DMS53 (cell line): Measurements from ENCODE around the gene ZNF844.
"Not testable (repeated sequence)": the region's sequence is repeated elsewhere in the genome, so short reads cannot be mapped to it uniquely, and the experiment has no call there.

ENCODE experiments used
- DNase-seq: peaks from one replicate; lab custom pipeline; 2025; lab: John Stamatoyannopoulos, UW

ZNF844 gene

GRCh38 chr19:12064590-12065538 is at the start of gene ZNF844:
Gene ZNF844, plus strand, starts transcription at chr19:12064731. Its CDS starts 143 bp downstream, at chr19:12064874.
- peak; percentile 94 for DNase-seq

DNA sequence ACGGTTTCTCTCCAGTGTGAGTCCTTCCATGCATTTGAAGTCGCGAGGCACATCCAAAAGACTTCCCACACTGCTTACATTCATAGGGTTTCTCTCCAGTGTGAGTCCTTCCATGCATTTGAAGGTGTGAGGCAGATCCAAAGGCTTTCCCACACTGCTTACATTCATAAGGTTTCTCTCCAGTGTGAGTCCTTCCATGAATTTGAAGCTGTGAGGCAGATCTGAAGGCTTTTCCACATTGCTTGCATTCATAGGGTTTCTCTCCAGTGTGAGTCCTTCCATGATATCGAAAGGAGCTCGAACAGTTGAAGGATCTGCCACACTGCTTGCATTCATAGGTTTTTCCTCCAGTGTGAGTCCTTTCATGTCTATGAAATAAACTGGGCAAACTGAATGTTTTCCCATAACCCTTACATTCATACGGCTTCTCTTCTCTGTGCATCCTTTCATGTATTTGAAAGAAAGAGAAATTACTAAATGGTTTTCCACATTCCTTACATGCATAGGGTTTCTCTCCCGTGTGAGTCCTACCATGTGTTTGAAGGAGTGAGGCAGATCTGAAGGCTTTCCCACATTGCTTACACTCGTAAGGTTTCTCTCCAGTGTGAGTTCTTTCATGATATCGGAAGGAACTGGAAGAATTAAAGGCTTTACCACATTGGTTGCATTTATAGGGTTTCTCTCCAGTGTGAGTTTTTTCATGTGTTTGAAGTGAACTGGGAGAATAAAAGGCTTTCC is 49.3 kb upstream of the ZNF844 start:
- no peak for DNase-seq

DNA sequence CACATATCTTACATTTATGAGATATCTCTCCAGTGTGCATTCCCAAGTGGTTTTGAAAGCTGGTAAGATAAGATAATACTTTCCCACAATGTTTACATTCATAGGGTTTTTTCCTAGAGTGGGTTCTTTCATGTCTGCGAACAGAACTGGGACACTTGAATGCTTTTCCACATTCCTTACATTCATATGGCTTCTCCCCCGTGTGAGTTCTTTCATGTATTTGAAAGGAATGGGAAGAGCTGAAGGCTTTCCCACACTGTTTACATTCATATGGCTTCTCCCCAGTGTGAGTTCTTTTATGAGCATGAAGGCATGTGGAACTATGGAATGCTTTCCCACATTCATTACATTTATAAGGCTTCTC is 48.8 kb upstream of the ZNF844 start:
- DNase-seq, result no peak

DNA sequence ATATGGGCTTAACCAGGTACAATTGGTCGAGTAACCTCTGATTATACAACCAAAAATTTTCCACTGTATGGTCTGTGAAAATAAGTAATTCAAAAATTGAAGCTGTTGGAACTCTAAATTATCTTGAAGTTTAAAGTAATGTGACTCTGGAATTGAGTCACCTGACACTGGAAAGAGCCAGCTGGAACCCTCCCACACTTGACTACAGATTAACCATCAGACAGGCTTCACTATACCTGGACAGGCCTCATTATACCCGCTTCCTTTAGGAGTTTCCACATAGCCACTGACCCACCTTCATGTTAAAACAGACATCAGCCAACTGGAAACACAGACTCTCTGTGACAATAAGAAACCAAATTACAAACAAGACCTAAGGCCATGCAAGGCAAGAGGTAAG is 30.3 kb upstream of the ZNF844 start:
- DNase-seq, result peak; percentile 21

GRCh38 chr19:12034620-12035019 is 29.9 kb upstream of the ZNF844 start:
- peak; percentile 14 for DNase-seq

- peak; percentile 97 for DNase-seq
Measured at GRCh38 chr19:12035220-12036172, 29.0 kb upstream of the ZNF844 start, which contains the start of gene ZNF433. Gene ZNF433, minus strand, starts transcription at chr19:12035679. Its CDS starts 140 bp downstream, at chr19:12035539.

DNA sequence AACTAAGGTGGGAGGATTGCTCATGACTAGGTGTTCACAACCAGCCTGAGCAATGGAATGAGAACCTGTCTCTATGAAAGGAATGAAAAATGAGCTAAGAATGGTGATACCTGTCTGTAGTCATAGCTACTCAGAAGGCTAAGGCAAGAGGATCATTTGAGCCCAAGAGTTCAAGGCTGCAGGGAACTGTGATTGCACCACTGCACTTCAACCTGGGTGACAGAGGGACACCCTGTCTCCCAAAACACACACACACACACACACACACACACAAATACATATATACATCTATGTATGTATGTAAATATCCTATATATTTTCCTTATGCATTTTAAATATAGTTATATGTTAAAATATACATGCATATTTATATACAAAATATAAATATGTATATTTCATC is 21.6 kb upstream of the ZNF844 start:
- no peak for DNase-seq

DNA sequence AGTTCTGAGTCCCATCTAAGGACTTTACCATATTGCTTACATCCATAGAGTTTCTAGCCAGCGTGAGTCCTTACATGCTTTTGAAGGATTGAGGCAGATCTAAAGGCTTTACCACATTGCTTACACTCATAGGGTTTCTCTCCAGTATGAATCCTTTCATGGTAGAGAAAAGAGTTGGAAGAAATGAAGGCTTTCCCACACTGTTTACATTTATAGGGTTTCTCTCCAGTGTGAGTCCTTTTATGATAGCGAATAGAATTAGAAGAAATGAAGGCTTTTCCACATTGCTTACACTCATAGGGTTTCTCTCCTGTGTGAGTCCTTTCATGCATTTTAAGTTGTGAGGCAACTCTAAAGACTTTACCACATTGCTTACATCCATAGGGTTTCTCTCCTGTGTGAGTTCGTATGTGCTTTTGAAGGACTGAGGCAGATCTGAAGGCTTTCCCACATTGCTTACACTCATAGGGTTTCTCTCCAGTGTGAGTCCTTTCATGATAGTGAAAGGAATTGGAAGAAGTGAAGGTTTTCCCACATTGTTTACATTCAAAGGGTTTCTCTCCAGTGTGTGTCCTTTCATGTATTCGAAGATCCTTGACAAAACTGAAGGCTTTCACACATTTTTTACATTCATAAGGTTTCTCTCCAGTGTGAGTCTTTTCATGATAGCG is 20.6 kb upstream of the ZNF844 start:
- DNase-seq, result no peak

DNA sequence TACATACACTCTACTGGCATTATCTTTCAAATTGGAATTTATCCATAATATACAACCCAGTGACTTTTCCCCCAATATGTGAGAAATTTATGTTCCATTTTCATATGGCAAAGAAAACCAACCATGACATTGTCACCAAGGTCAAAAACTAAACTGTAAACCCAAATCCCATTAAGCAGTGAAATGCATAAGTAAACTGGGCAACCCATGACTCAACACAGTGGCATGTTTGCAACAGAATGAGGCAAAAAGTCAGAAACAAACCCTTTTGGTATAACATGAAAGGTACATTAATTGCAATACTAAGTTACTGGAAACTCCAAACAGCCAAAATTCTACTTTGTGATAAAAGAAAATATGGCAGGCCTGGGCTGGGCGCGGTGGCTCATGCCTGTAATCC is 16.7 kb upstream of the ZNF844 start:
- no peak for DNase-seq

GRCh38 chr19:12052091-12052496 is 12.4 kb upstream of the ZNF844 start:
- peak; percentile 55 for DNase-seq

GRCh38 chr19:12052497-12053169 is 11.9 kb upstream of the ZNF844 start, which contains the start of gene ZNF878:
Gene ZNF878, minus strand, starts transcription at chr19:12052961. Its CDS starts 160 bp downstream, at chr19:12052801.
- peak; percentile 96 for DNase-seq

DNA sequence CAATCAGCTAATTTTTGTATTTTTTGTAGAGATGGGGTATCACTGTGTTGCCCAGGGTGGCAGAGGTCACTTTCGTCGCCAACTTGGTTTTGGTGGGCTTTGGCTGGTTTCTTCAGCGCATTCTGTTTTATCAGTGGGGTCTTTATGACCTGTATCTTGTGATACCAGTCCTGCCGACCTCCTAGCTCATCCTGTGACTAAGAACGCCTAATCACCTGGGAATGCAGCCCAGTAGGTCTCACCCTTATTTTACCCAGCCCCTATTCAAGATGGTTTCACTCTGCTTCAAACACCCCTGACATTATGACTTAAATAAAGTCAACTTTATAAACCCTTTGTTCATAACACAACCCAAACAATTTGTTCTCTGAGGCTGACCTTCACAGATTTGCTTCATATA is 8.7 kb upstream of the ZNF844 start:
- no peak for DNase-seq

DNA sequence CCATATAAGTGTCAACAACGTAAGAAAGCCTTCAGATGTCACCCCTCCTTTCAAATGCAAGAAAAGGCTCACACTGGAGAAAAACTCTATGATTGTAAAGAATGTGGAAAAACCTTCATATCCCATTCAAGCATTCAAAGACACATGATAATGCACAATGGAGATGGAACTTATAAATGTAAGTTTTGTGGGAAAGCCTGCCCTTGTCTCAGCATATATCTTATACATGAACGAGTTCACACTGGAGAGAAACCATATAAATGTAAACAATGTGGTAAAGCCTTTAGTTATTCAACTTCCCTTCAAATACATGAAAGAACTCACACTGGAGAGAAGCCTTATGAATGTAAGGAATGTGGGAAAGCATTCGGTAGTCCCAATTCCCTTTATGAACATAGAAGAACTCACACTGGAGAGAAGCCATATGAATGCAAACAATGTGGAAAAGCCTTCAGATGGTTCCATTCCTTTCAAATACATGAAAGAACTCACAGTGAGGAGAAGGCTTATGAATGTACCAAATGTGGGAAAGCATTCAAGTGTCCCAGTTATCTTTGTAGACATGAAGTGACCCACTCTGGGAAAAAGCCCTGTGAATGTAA is 11.1 kb downstream of the ZNF844 start:
- DNase-seq, result no peak

DNA sequence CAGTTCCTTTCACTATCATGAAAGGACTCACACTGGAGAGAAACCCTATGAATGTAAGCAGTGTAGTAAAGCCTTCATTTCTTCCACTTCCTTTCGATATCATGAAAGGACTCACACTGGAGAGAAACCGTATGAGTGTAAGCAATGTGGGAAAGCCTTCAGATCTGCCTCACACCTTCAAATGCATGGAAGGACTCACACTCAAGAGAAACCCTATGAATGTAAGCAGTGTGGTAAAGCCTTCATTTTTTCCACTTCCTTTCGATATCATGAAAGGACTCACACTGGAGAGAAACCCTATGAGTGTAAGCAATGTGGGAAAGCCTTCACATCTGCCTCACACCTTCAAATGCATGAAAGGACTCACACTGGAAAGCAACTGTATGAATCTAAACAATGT is 11.8 kb downstream of the ZNF844 start:
- DNase-seq, result not testable (repeated sequence)

- DNase-seq, result no peak
Measured at GRCh38 chr19:12077375-12077774, 12.8 kb downstream of the ZNF844 start.

GRCh38 chr19:12083336-12083735 is 18.8 kb downstream of the ZNF844 start:
- not testable (repeated sequence) for DNase-seq

DNA sequence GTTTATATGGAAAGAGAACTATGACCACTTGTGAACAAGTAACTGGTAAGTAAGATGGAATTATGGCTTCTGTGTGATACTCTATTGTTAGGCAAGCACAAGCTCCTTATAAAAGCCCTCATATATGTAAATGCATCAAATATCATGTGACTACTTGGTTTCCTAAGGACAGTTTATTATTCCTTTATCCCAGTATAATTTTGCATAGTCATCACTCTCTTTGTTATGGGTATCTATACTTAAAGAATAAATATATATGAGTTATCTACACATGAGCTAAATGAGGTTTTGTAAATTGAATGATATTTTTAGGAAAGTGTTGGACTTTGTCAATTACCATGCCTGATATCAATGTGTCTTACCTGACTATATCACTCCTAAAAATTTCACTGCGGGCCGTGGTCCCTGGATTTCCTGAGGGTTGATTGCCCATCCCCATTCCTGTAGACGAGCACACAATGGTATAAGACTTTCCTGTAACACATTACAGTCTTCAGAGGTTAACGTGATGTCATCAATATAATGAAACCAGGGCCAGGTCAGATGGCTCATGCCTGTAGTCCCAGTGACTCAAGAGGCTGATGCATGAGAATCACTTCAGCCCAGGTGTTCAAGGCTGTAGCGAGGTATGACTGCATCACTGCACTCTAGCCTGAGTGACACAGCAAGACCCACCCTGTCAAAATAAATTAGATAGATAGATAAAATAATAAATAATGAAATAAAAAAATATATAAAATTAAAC is 20.7 kb downstream of the ZNF844 start:
- DNase-seq, result peak; percentile 24

DNA sequence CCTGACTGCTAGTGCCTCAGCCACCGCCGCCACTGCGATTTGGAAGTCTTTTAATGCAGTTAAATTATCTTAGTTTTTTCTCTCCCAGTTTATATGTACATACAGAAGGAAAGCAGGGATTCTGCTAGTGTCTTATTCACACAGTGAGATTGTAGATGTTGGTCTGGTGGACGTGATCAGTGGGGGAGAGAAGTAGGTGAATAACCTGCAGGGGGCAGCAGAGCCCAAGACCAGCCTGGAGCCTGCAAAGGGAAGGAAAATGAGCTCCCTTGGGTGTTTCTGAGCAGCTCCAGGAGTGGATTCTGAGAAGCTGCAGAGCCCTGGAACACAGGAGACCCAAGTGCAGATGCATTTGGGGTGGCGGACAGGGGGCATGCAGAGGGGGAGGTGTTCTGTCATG is 26.3 kb downstream of the ZNF844 start:
- peak; percentile 60 for DNase-seq
